H1 (cell line): ENCODE data around the gene MUSTN1. TPM values are rescaled to one million over a fixed set of nuclear protein-coding genes. Genes with fewer than 3 reads are reported as not detected.

ENCODE experiments used
- CTCF ChIA-PET: fragments of 300-600 bp; sonication (Branson Sonifier 250); formaldehyde crosslinking; loops from one replicate; lab custom pipeline; 2021; ENCODE audit not compliant: partially characterized antibody; lab: Charles Lee
- POLR2A ChIA-PET: fragments of 300-600 bp; sonication (Branson Sonifier 250); formaldehyde crosslinking; loops from one replicate; lab custom pipeline; 2021; ENCODE audit warnings: inconsistent platforms; ENCODE audit not compliant: partially characterized antibody; lab: Charles Lee
- DNase-seq, 2 experiments: peaks; one replicate each; pipeline versions ENCODE4 v3.0.0 to v3.0.0-alpha.2; 2010 to 2022; ENCODE audit warnings: low spot score in 2 of 2, low read depth in 1 of 2, mixed read lengths in 1 of 2
- FAIRE-seq: peaks from 2 replicates; lab custom pipeline; 2011; peaks lifted over from hg19 to GRCh38; lab: Jason Lieb, UNC
- H2AFZ ChIP-seq: 2 replicates; pipeline ENCODE4 v1.8.1; 2012; ENCODE audit warnings: low read length, inconsistent platforms
- H2AK5ac ChIP-seq: 2 replicates; pipeline ENCODE4 v1.6.1; 2013; ENCODE audit warnings: low read depth, low read length
- H2BK120ac ChIP-seq: replicated peaks from 2 replicates; pipeline ENCODE3; 2013; ENCODE audit warnings: low read depth, low read length, inconsistent platforms
- H2BK12ac ChIP-seq: 2 replicates; pipeline ENCODE4 v1.6.1; 2013; ENCODE audit warnings: low read depth, low read length
- H2BK15ac ChIP-seq: 2 replicates; pipeline ENCODE4 v1.6.1; 2013; ENCODE audit warnings: low read length
- H2BK20ac ChIP-seq: 2 replicates; pipeline ENCODE4 v1.6.1; 2013; ENCODE audit warnings: low read length
- H2BK5ac ChIP-seq: 2 replicates; pipeline ENCODE4 v1.6.1; 2013; ENCODE audit warnings: low read depth, low read length
- H3K14ac ChIP-seq: 2 replicates; pipeline ENCODE4 v1.6.1; 2013; ENCODE audit warnings: inconsistent platforms; ENCODE audit not compliant: insufficient read length
- H3K18ac ChIP-seq: 2 replicates; pipeline ENCODE4 v1.6.1; 2013; ENCODE audit warnings: low read length; ENCODE audit errors: extremely low read depth
- H3K23ac ChIP-seq: 2 replicates; pipeline ENCODE4 v1.6.1; 2013; ENCODE audit warnings: inconsistent platforms; ENCODE audit not compliant: insufficient read length
- H3K23me2 ChIP-seq: 2 replicates; pipeline ENCODE4 v1.6.1; 2013; ENCODE audit warnings: low read depth, low read length
- H3K27ac ChIP-seq: 2 replicates; pipeline ENCODE4 v1.6.1; 2011; ENCODE audit warnings: low read depth, low read length, inconsistent platforms
- H3K27me3 ChIP-seq, 4 experiments: replicated peaks in 1 of 4; 1 replicate in 1 of 4; 2 replicates in 3 of 4; pipeline versions ENCODE4 v1.6.1 to v1.8.1; 2011 to 2013; ENCODE audit warnings: low read length in 3 of 4, mild to moderate bottlenecking in 3 of 4, inconsistent platforms in 2 of 4, mixed read lengths in 2 of 4, moderate library complexity in 1 of 4; ENCODE audit not compliant: control insufficient read depth in 3 of 4, insufficient read depth in 3 of 4; ENCODE audit errors: extremely low read depth in 1 of 4
- H3K36me3 ChIP-seq, 4 experiments: 2 replicates each; pipeline versions ENCODE4 v1.6.1 to v1.8.1; 2011 to 2013; ENCODE audit warnings: mild to moderate bottlenecking in 4 of 4, low read length in 3 of 4, moderate library complexity in 2 of 4, control low read depth in 1 of 4, inconsistent platforms in 1 of 4; ENCODE audit not compliant: insufficient read depth in 4 of 4, control insufficient read depth in 2 of 4
- H3K4ac ChIP-seq: replicated peaks from 2 replicates; pipeline ENCODE3; 2013; ENCODE audit warnings: low read length, low read depth, mixed read lengths, inconsistent platforms; ENCODE audit not compliant: insufficient read length
- H3K4me1 ChIP-seq, 4 experiments: replicated peaks in 1 of 4; 1 replicate in 1 of 4; 2 replicates in 3 of 4; pipeline versions ENCODE4 v1.6.1 to v1.8.1; 2011 to 2013; ENCODE audit warnings: low read length in 3 of 4, inconsistent platforms in 2 of 4, mixed read lengths in 1 of 4; ENCODE audit not compliant: insufficient read depth in 4 of 4, control insufficient read depth in 3 of 4
- H3K4me2 ChIP-seq, 2 experiments: 2 replicates each; pipeline versions ENCODE4 v1.6.1 to v1.8.1; 2011 to 2013; ENCODE audit warnings: low read depth in 2 of 2, low read length in 2 of 2, control low read depth in 1 of 2, inconsistent platforms in 1 of 2, mild to moderate bottlenecking in 1 of 2; ENCODE audit not compliant: insufficient read depth in 1 of 2
- H3K4me3 ChIP-seq, 4 experiments: fragments of 200-600, 300-600 bp in 1 of 4; sonication (generic), shearing (Covaris generic), sonication (Bioruptor Twin) in 1 of 4; 2 replicates each; pipeline versions ENCODE4 v1.5.1 to v1.8.1; 2011 to 2016; ENCODE audit warnings: low read length in 4 of 4, low read depth in 3 of 4, control low read depth in 2 of 4, inconsistent platforms in 2 of 4, mild to moderate bottlenecking in 2 of 4, mixed read lengths in 1 of 4, moderate library complexity in 1 of 4; ENCODE audit not compliant: insufficient read depth in 2 of 4; ENCODE audit errors: extremely low read depth in 1 of 4
- H3K56ac ChIP-seq: replicated peaks from 2 replicates; pipeline ENCODE3; 2013; ENCODE audit warnings: low read depth, mild to moderate bottlenecking, mixed read lengths, low read length, inconsistent platforms; ENCODE audit not compliant: insufficient read length
- H3K79me1 ChIP-seq: 2 replicates; pipeline ENCODE4 v1.6.1; 2013; ENCODE audit warnings: low read depth, low read length, control low read depth
- H3K79me2 ChIP-seq, 2 experiments: 2 replicates each; pipeline versions ENCODE4 v1.6.1 to v1.8.1; 2012 to 2013; ENCODE audit warnings: low read length in 2 of 2, mild to moderate bottlenecking in 2 of 2, inconsistent platforms in 1 of 2; ENCODE audit not compliant: insufficient read depth in 2 of 2, control insufficient read depth in 1 of 2
- H3K9ac ChIP-seq, 4 experiments: replicated peaks in 1 of 4; 1 replicate in 1 of 4; 2 replicates in 3 of 4; pipeline versions ENCODE4 v1.6.1 to v1.8.1; 2011 to 2013; ENCODE audit warnings: low read depth in 3 of 4, low read length in 3 of 4, control low read depth in 2 of 4, mild to moderate bottlenecking in 2 of 4, moderate library complexity in 2 of 4, inconsistent platforms in 1 of 4; ENCODE audit errors: extremely low read depth in 1 of 4
- H3K9me3 ChIP-seq, 2 experiments: 2 replicates each; pipeline versions ENCODE4 v1.6.1 to v1.8.1; 2012 to 2013; ENCODE audit warnings: mild to moderate bottlenecking in 2 of 2, moderate library complexity in 2 of 2, control low read depth in 1 of 2, inconsistent platforms in 1 of 2, low read depth in 1 of 2, low read length in 1 of 2, mixed read lengths in 1 of 2; ENCODE audit not compliant: insufficient read depth in 2 of 2
- H4K20me1 ChIP-seq, 2 experiments: replicated peaks in 1 of 2; 2 replicates each; pipeline versions ENCODE3 to v1.8.1; 2011 to 2013; ENCODE audit warnings: inconsistent platforms in 2 of 2, low read length in 2 of 2, mild to moderate bottlenecking in 1 of 2; ENCODE audit not compliant: insufficient read depth in 2 of 2, control insufficient read depth in 1 of 2
- H4K5ac ChIP-seq: 2 replicates; pipeline ENCODE4 v1.6.1; 2013; ENCODE audit warnings: low read length, low read depth, mixed read lengths, inconsistent platforms; ENCODE audit not compliant: insufficient read length
- H4K8ac ChIP-seq: 2 replicates; pipeline ENCODE4 v1.8.0; 2013; ENCODE audit warnings: mild to moderate bottlenecking, moderate library complexity, low read length, inconsistent platforms; ENCODE audit not compliant: insufficient read depth; ENCODE audit errors: extremely low read depth
- H4K91ac ChIP-seq: replicated peaks from 2 replicates; pipeline ENCODE3; 2013; ENCODE audit warnings: low read length, mixed read lengths, inconsistent platforms; ENCODE audit not compliant: insufficient read length
- BCL11A ChIP-seq, 2 experiments: IDR thresholded peaks; one replicate each; pipeline ENCODE4 v1.6.1; 2011; ENCODE audit warnings: low read depth in 2 of 2, low read length in 2 of 2, mild to moderate bottlenecking in 2 of 2
- CREB1 ChIP-seq: IDR thresholded peaks from 2 replicates; pipeline ENCODE4 v1.6.1; 2012; ENCODE audit warnings: inconsistent platforms
- EZH2 ChIP-seq: fragments of 200-600 bp; sonication (generic); IDR thresholded peaks from 2 replicates; pipeline ENCODE4 v1.7.1; 2012; ENCODE audit warnings: low read depth, mild to moderate bottlenecking, moderate library complexity, low read length, inconsistent platforms; ENCODE audit not compliant: severe bottlenecking
- JUND ChIP-seq: IDR thresholded peaks from 2 replicates; pipeline ENCODE4 v1.6.1; 2011; ENCODE audit warnings: mild to moderate bottlenecking, improper control_type of control experiment, low read length
- POU5F1 ChIP-seq: IDR thresholded peaks from 2 replicates; pipeline ENCODE4 v1.6.1; 2011; ENCODE audit warnings: low read depth, mild to moderate bottlenecking, low read length, moderate library complexity
- RFX5 ChIP-seq: IDR thresholded peaks from 2 replicates; pipeline ENCODE4 v1.6.1; 2011; ENCODE audit warnings: low read depth, low read length, improper control_type of control experiment, borderline replicate concordance
- SP1 ChIP-seq: IDR thresholded peaks from 2 replicates; pipeline ENCODE4 v1.6.1; 2011; ENCODE audit warnings: low read depth, low read length
- TCF12 ChIP-seq: IDR thresholded peaks from 2 replicates; pipeline ENCODE4 v1.6.1; 2011; ENCODE audit warnings: low read depth, mild to moderate bottlenecking, low read length
- WGBS, 2 experiments: shearing (Covaris generic) in 1 of 2; methylation state at CpG; one replicate each; pipeline versions ENCODE4 v1.1.6 to v1.1.7; 2013 to 2015; ENCODE audit warnings: low lambda C conversion rate in 2 of 2, mixed read lengths in 2 of 2, inconsistent platforms in 1 of 2, low coverage in 1 of 2, missing lambda C conversion rate in 1 of 2; ENCODE audit not compliant: insufficient replicate concordance in 2 of 2, insufficient coverage in 1 of 2, insufficient read length in 1 of 2; ENCODE audit errors: extremely low coverage in 1 of 2, missing lambda C conversion rate in 1 of 2; 5-methylcytosine and 5-hydroxymethylcytosine counted together
- polyA plus RNA-seq, 7 experiments: library from polyadenylated mRNA; depleted of rRNA in 3 of 7; stranded (reverse) in 5 of 7; unstranded in 2 of 7; fragments of >200 nt in 5 of 7; fragments of 200-250 nt in 2 of 7; gene quantifications; 1 replicate in 5 of 7; 2 replicates in 1 of 7; 4 replicates in 1 of 7; pipeline versions ENCODE4 v1.2.1 to v1.2.3, GENCODE V29; 2011 to 2013; ENCODE audit warnings: missing spikeins in 2 of 7, mixed read lengths in 2 of 7
- total RNA-seq: library from RNA; stranded (reverse); fragmentation: NEBNext Ultra II Directional; extraction: Animal tissue kit (Norgen Biotek cat#: 25700); gene quantifications from 2 replicates; pipeline ENCODE4 v1.2.1, GENCODE V29; 2021
- TF ChIP-seq, protein P1 (sequence below): IDR thresholded peaks from 2 replicates; pipeline ENCODE4 v1.6.1; 2011; ENCODE audit warnings: low read length, improper control_type of control experiment
- TF ChIP-seq, protein P2 (sequence below), 3 experiments: IDR thresholded peaks; 1 replicate in 2 of 3; 2 replicates in 1 of 3; pipeline versions ENCODE4 v1.5.1 to v1.6.1; 2011; ENCODE audit warnings: low read length in 3 of 3, mild to moderate bottlenecking in 3 of 3, inconsistent platforms in 2 of 3, low read depth in 1 of 3, moderate library complexity in 1 of 3; ENCODE audit not compliant: insufficient read depth in 1 of 3; ENCODE audit errors: control extremely low read depth in 1 of 3
- TF ChIP-seq, protein P3 (sequence below): IDR thresholded peaks from 2 replicates; pipeline ENCODE4 v1.6.1; 2012; ENCODE audit warnings: inconsistent platforms

The MUSTN1 gene
- total and polyA plus RNA-seq, 2 of the 8 experiments (the other 6 are each of a cell fraction or from before 2014, with no cell fraction given) = 1.1 to 2.4 TPM

DNA sequence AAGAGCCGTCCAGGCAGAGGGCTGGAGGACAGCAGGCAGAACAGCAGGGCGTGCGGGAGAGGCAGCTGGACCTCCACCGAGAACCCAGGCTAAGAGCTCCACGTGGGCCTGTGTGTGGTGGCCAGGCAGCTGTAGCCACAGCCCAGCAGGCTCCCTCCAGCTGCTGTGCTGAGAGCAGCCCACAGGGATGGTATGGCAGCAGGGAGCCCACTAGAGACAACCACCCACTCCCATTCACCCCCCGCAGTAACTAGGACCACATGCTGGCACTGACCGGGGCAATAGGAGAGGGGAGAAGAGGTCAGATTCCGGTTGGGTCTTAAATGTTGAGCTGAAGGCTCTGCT lies 25.6 kb upstream of the MUSTN1 start:
- Histone ChIP-seq H3K14ac (no peak overlapping the region), H3K9ac (no peak overlapping the region), H3K56ac (no peak overlapping the region), H2BK5ac (no peak overlapping the region), H2BK12ac (no peak overlapping the region), H4K8ac (peak overlapping the region; percentile 14; the same call in 1 of the 2 replicates), H2BK20ac (no peak overlapping the region), H2BK120ac (no peak overlapping the region), H3K9me3 (peaks cover 0 to 2% of the 10 kb centered on the region in 2 experiments; a peak in 2 of 4 replicates), H3K4me3 (no peak overlapping the region), H3K23me2 (no peaks in the 10 kb centered on the region), H3K18ac (no peak overlapping the region), H3K23ac (no peak overlapping the region), H3K36me3 (no peaks in the 10 kb centered on the region), H3K4me1 (no peaks in the 10 kb centered on the region), H4K5ac (no peak overlapping the region), H4K91ac (no peak overlapping the region), H4K20me1 (peaks cover 0 to 6% of the 10 kb centered on the region in 2 experiments), H2BK15ac (no peak overlapping the region), H3K4ac (no peak overlapping the region), H3K4me2 (no peak overlapping the region), H3K79me2 (no peaks in the 10 kb centered on the region), H2AFZ (no peak overlapping the region), H3K27ac (no peak overlapping the region), H3K27me3 (no peaks in the 10 kb centered on the region), H2AK5ac (no peak overlapping the region), H3K79me1 (no peaks in the 10 kb centered on the region)
- ChIA-PET CTCF (interaction anchor here (0.6 to 1.7 kb wide), 10 partner anchors 8 to 403 kb away, joined by 3 to 5 read pairs (median 3); no protein-coding TSS in a partner anchor), POLR2A (no interaction called here)
- WGBS, 2 experiments = 93% methylated on average over 8 of the region's 8 CpGs; no CpG with 5 or more reads in 1 of the 2 experiments
- FAIRE-seq (no peak), DNase-seq (no peak)
- TF ChIP-seq, protein P1, sequence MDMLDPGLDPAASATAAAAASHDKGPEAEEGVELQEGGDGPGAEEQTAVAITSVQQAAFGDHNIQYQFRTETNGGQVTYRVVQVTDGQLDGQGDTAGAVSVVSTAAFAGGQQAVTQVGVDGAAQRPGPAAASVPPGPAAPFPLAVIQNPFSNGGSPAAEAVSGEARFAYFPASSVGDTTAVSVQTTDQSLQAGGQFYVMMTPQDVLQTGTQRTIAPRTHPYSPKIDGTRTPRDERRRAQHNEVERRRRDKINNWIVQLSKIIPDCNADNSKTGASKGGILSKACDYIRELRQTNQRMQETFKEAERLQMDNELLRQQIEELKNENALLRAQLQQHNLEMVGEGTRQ = no peak
- TF ChIP-seq JUND (no peak), EZH2 (no peak), TCF12 (no peak), POU5F1 (no peak), SP1 (no peak), CREB1 (no peak), BCL11A (IDR thresholded peaks at IDR 0.05; ENCODE audit: low read depth in 2 of 2, low read length in 2 of 2) (no peak), RFX5 (no peak)
- TF ChIP-seq, protein P2, sequence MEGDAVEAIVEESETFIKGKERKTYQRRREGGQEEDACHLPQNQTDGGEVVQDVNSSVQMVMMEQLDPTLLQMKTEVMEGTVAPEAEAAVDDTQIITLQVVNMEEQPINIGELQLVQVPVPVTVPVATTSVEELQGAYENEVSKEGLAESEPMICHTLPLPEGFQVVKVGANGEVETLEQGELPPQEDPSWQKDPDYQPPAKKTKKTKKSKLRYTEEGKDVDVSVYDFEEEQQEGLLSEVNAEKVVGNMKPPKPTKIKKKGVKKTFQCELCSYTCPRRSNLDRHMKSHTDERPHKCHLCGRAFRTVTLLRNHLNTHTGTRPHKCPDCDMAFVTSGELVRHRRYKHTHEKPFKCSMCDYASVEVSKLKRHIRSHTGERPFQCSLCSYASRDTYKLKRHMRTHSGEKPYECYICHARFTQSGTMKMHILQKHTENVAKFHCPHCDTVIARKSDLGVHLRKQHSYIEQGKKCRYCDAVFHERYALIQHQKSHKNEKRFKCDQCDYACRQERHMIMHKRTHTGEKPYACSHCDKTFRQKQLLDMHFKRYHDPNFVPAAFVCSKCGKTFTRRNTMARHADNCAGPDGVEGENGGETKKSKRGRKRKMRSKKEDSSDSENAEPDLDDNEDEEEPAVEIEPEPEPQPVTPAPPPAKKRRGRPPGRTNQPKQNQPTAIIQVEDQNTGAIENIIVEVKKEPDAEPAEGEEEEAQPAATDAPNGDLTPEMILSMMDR (IDR thresholded peaks at IDR 0.05; ENCODE audit: control extremely low read depth in 1 of 3, insufficient read depth in 1 of 3, low read depth in 1 of 3, low read length in 3 of 3) = no peak
- TF ChIP-seq, protein P3, sequence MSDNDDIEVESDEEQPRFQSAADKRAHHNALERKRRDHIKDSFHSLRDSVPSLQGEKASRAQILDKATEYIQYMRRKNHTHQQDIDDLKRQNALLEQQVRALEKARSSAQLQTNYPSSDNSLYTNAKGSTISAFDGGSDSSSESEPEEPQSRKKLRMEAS = no peak
